HUES64 (cell line): ENCODE data around the gene IVD.

Source experiments
- H3K27ac ChIP-seq: 2 replicates; pipeline ENCODE4 v1.7.0; 2013; ENCODE audit warnings: low read depth, low read length, inconsistent platforms
- H3K27me3 ChIP-seq: 2 replicates; pipeline ENCODE4 v1.6.1; 2013; ENCODE audit warnings: mild to moderate bottlenecking, low read length; ENCODE audit not compliant: insufficient read depth
- H3K36me3 ChIP-seq: 2 replicates; pipeline ENCODE4 v1.6.1; 2013; ENCODE audit warnings: mild to moderate bottlenecking, low read length; ENCODE audit not compliant: insufficient read depth
- H3K4me1 ChIP-seq: 2 replicates; pipeline ENCODE4 v1.6.1; 2013; ENCODE audit warnings: mild to moderate bottlenecking, low read length, moderate library complexity; ENCODE audit not compliant: insufficient read depth
- H3K4me3 ChIP-seq: 2 replicates; pipeline ENCODE4 v1.5.1; 2013; ENCODE audit warnings: mild to moderate bottlenecking, low read length, moderate library complexity
- H3K9ac ChIP-seq: 2 replicates; pipeline ENCODE4 v1.6.1; 2013; ENCODE audit warnings: mild to moderate bottlenecking, low read depth, low read length
- H3K9me3 ChIP-seq: 2 replicates; pipeline ENCODE4 v1.6.1; 2013; ENCODE audit warnings: low read depth, low read length; ENCODE audit not compliant: insufficient read depth
- WGBS: fragments of 150-250, 120-280 bp; methylation state at CpG from one replicate; pipeline ENCODE4 v1.1.7; 2013; ENCODE audit warnings: missing lambda C conversion rate; 5-methylcytosine and 5-hydroxymethylcytosine counted together

The IVD gene

GRCh38 chr15:40398413-40398873 lies 7.2 kb upstream of the IVD start:
- no peaks in the 10 kb centered on the region for H3K4me1 ChIP-seq
- H3K4me3 ChIP-seq: no peak overlapping the region
- H3K9ac ChIP-seq: no peak overlapping the region
- H3K9me3 ChIP-seq: no peaks in the 10 kb centered on the region
- H3K36me3 ChIP-seq: peaks cover 15% of the 10 kb centered on the region
- no peaks in the 10 kb centered on the region for H3K27me3 ChIP-seq
- 88% methylated on average over 4 of the region's 4 CpGs for WGBS
- H3K27ac ChIP-seq: no peak overlapping the region

GRCh38 chr15:40399370-40399769 lies 6.2 kb upstream of the IVD start:
- WGBS: 94% methylated on average over 7 of the region's 7 CpGs

DNA sequence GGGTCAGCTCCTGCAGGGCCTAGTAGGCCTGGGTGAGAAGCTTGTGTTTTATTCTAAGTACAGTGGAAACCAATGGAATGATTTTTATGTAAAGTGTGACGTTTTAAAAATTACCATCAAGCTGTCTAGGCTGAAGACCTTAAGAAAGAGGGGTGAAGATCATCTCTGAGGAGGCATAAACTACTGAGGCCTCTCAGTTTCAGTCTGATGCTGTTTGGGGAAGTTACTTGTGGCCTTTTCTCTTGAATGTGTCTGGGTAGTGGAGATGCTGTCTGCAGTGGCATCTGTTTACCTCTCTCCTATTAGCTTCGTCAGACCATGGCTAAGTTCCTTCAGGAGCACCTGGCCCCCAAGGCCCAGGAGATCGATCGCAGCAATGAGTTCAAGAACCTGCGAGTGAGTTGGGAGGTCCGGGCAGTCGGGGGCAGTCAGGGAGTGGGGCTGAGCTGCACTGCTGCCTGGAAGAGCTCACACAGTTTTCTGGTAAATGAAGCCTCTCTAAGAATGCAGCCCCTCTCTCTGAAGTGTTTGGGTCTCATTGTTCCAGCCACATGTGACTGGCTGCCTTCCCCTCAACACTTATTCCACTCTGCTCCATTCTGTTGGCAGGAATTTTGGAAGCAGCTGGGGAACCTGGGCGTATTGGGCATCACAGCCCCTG lies 1.9 kb downstream of the IVD start:
- H3K9me3 ChIP-seq: no peaks in the 10 kb centered on the region
- WGBS: 96% methylated on average over 8 of the region's 8 CpGs
- 0 out of 2 replicates have a peak overlapping the region, but pooled peaks have one; percentile 11 for H3K4me3 ChIP-seq
- peaks cover 52% of the 10 kb centered on the region for H3K36me3 ChIP-seq
- no peak overlapping the region for H3K27ac ChIP-seq
- H3K4me1 ChIP-seq: peaks cover 3% of the 10 kb centered on the region; the same call in 1 of the 2 replicates
- H3K9ac ChIP-seq: no peak overlapping the region; the same call in 1 of the 2 replicates
- no peaks in the 10 kb centered on the region for H3K27me3 ChIP-seq

More at GRCh38 chr15:40399370-40399769, 6.2 kb upstream of the IVD start:
- Histone ChIP-seq H3K27me3 (no peaks in the 10 kb centered on the region), H3K4me1 (no peaks in the 10 kb centered on the region), H3K27ac (no peak overlapping the region), H3K9me3 (no peaks in the 10 kb centered on the region), H3K36me3 (0 out of 2 replicates have a peak, but pooled peaks cover 6% of the 10 kb centered on the region), H3K9ac (no peak overlapping the region), H3K4me3 (no peak overlapping the region)

- Histone ChIP-seq H3K27ac (no peak overlapping the region), H3K4me3 (no peak overlapping the region), H3K9ac (no peak overlapping the region), H3K36me3 (peaks cover 71% of the 10 kb centered on the region), H3K27me3 (no peaks in the 10 kb centered on the region), H3K4me1 (peaks cover 3% of the 10 kb centered on the region; the same call in 1 of the 2 replicates), H3K9me3 (no peaks in the 10 kb centered on the region)
- 93% methylated on average over 3 of the region's 3 CpGs for WGBS
Measured at GRCh38 chr15:40409366-40409765, 3.8 kb downstream of the IVD start.

DNA sequence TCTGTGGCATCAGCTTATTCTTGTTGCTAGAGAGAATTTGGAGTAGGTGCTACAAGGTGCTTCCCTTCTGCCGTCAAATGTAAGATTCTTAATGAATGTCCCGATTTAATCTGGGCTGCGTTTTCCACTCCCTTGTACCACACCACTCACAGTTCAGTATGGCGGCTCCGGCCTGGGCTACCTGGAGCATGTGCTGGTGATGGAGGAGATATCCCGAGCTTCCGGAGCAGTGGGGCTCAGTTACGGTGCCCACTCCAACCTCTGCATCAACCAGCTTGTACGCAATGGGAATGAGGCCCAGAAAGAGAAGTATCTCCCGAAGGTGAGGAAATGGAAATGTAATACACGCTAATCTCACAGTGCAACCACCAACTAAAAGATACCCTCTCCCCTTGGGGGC lies 4.9 kb downstream of the IVD start:
- Histone ChIP-seq H3K9ac (no peak overlapping the region), H3K27ac (no peak overlapping the region), H3K4me3 (no peak overlapping the region), H3K9me3 (no peaks in the 10 kb centered on the region), H3K4me1 (no peaks in the 10 kb centered on the region; the same call in 1 of the 2 replicates), H3K27me3 (no peaks in the 10 kb centered on the region), H3K36me3 (peaks cover 82% of the 10 kb centered on the region)
- WGBS: 96% methylated on average over 8 of the region's 11 CpGs

DNA sequence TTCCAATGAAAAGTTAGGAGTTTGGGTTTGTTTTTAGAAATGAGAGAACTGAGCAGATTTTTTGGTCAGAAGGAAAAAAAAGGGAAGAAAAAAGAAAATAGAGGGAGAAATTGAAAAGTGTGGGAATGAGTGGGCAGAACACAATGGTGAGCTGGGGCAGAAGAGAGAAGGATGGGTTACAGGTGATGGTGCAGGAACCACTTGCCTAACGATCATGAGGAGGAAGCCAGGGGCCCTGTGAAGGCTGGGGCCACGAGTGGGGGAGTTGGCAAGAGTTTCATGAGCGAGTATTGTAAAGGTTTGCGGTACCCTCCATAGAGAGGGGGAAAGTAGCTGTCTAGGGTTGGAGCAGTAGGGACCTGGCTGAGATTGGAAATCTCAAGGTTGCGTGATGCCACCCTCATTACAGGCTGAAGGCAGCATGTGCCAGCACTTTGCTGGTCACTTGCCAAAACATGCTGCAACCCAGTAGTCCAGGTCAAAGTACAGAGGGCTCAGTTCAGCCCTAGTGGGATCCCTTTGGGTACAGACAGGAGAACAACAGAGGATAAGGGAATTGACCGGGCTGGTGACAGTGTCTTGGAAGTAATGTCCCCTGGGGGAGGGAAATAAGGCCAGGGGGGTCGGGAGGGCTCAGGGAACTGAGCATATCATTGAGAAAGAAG lies 6.6 kb downstream of the IVD start:
- no peaks in the 10 kb centered on the region for H3K27me3 ChIP-seq
- no peaks in the 10 kb centered on the region for H3K9me3 ChIP-seq
- H3K27ac ChIP-seq: no peak overlapping the region
- H3K4me1 ChIP-seq: no peaks in the 10 kb centered on the region
- no peak overlapping the region for H3K4me3 ChIP-seq
- H3K36me3 ChIP-seq: peaks cover 94% of the 10 kb centered on the region
- H3K9ac ChIP-seq: no peak overlapping the region
- 89% methylated on average over 7 of the region's 7 CpGs for WGBS

- Histone ChIP-seq H3K27me3 (no peaks in the 10 kb centered on the region), H3K4me1 (no peaks in the 10 kb centered on the region), H3K4me3 (no peak overlapping the region), H3K27ac (no peak overlapping the region), H3K36me3 (peaks cover 93% of the 10 kb centered on the region), H3K9ac (no peak overlapping the region), H3K9me3 (no peaks in the 10 kb centered on the region)
- WGBS: 97% methylated on average over 7 of the region's 9 CpGs
Measured at GRCh38 chr15:40413036-40413435, 7.4 kb downstream of the IVD start.

- H3K4me3 ChIP-seq: no peak overlapping the region
- H3K9me3 ChIP-seq: no peaks in the 10 kb centered on the region
- no peak overlapping the region for H3K27ac ChIP-seq
- H3K9ac ChIP-seq: no peak overlapping the region
- H3K27me3 ChIP-seq: no peaks in the 10 kb centered on the region
- H3K36me3 ChIP-seq: peaks cover 84% of the 10 kb centered on the region
- WGBS: 93% methylated on average over 7 of the region's 7 CpGs
- no peaks in the 10 kb centered on the region for H3K4me1 ChIP-seq
Measured at GRCh38 chr15:40414816-40415215, 9.2 kb downstream of the IVD start.

DNA sequence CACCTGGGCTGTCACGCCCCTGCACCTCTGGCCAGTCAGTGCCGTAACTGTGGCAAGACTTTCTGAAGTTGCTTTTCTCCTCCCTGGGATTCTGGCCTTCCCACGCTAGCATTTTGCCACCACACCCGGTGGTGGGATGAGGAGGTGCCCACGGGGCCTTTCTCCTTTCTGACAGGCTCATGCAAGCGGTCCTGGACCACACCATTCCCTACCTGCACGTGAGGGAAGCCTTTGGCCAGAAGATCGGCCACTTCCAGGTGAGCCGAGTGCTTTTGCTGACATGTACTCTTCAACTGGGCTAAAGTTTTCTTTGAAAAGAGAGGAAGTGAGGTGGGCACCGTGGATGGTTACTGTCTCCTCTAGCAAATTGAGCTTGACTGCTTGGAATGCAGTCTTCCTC lies 9.6 kb downstream of the IVD start:
- Histone ChIP-seq H3K9ac (no peak overlapping the region), H3K9me3 (no peaks in the 10 kb centered on the region), H3K27ac (no peak overlapping the region), H3K4me3 (no peak overlapping the region), H3K27me3 (no peaks in the 10 kb centered on the region), H3K36me3 (peaks cover 80% of the 10 kb centered on the region), H3K4me1 (no peaks in the 10 kb centered on the region)
- 94% methylated on average over 10 of the region's 10 CpGs for WGBS

- no peak overlapping the region for H3K27ac ChIP-seq
Measured at GRCh38 chr15:40416056-40416455, 10.5 kb downstream of the IVD start.

GRCh38 chr15:40418126-40418525 lies 12.5 kb downstream of the IVD start:
- Histone ChIP-seq H3K27ac (no peak overlapping the region), H3K36me3 (peaks cover 51% of the 10 kb centered on the region)
- 93% methylated on average over 10 of the region's 10 CpGs for WGBS

More at GRCh38 chr15:40416056-40416455, 10.5 kb downstream of the IVD start:
- H3K27me3 ChIP-seq: no peaks in the 10 kb centered on the region
- H3K4me3 ChIP-seq: no peak overlapping the region
- WGBS: 95% methylated on average over 14 of the region's 14 CpGs
- no peak overlapping the region for H3K9ac ChIP-seq
- H3K4me1 ChIP-seq: no peaks in the 10 kb centered on the region
- peaks cover 72% of the 10 kb centered on the region for H3K36me3 ChIP-seq
- H3K9me3 ChIP-seq: no peaks in the 10 kb centered on the region

More at GRCh38 chr15:40418126-40418525, 12.5 kb downstream of the IVD start:
- Histone ChIP-seq H3K9me3 (no peaks in the 10 kb centered on the region), H3K27me3 (peaks cover 6% of the 10 kb centered on the region), H3K9ac (no peak overlapping the region), H3K4me1 (0 out of 2 replicates have a peak, but pooled peaks cover 4% of the 10 kb centered on the region), H3K4me3 (no peak overlapping the region)
